T-helper 1 cell treated with Interleukin-12 subunit alpha and Interleukin-12 subunit beta and Interleukin-4 antibody, amounts not matched to agents 30 ng/mL and 1 ng/mL, for 36 hours (primary cell): Measurements from ENCODE around the gene HMBS. TPM values are rescaled to one million over a fixed set of nuclear protein-coding genes. Genes with fewer than 3 reads are reported as not detected.

Experiments
- intact Hi-C: fragments of 100-400 bp; cut with micrococcal nuclease; formaldehyde crosslinking; loops from one replicate; pipeline ENCODE4 v1.15.1; 2024
- total RNA-seq: library from RNA; stranded (reverse); gene quantifications from 2 replicates; pipeline ENCODE4 v1.2.3, GENCODE V29; 2022

Gene HMBS
- total RNA-seq, 1 donor from 2014 or later, result 24.6 TPM

DNA sequence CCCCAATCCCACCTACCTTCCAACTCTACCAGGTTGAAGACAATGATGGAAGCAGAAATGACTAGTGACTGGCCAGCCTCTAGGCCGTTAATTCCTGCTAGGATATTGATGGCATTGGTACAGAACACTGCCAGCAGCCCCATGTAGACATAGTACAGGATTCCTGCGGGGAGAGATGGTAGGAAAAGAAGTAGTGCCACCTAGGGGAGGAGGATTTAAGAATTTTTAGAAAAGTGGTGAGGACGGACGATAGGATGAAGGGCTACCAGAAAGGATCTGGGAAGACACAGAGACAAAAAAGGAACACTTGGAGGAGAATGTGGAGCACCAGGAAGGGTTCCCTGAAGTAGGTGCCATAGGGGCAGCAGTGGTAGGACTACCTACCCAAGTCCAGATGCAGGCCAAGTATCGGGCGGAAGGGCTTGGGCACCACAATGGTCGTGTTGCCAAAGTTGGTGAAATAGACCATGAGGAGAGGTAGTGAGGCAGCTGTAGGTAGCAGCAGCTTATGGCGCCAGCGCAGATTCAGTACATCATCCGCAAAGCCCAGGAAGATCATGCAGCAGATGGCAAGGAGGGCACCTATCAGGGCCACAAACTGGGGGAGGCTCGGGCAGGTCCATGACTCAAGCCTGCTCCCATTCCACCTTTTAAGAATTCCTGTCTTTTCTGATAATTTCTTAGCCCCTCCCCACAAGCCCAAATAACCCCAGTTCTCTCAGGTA, 15.7 kb downstream of the HMBS start:
- intact Hi-C loops, result loop anchor here (2.0 to 5.0 kb wide), 3 partner anchors 68 to 663 kb away; partner anchors contain the start of genes BCL9L, KMT2A and NLRX1

DNA sequence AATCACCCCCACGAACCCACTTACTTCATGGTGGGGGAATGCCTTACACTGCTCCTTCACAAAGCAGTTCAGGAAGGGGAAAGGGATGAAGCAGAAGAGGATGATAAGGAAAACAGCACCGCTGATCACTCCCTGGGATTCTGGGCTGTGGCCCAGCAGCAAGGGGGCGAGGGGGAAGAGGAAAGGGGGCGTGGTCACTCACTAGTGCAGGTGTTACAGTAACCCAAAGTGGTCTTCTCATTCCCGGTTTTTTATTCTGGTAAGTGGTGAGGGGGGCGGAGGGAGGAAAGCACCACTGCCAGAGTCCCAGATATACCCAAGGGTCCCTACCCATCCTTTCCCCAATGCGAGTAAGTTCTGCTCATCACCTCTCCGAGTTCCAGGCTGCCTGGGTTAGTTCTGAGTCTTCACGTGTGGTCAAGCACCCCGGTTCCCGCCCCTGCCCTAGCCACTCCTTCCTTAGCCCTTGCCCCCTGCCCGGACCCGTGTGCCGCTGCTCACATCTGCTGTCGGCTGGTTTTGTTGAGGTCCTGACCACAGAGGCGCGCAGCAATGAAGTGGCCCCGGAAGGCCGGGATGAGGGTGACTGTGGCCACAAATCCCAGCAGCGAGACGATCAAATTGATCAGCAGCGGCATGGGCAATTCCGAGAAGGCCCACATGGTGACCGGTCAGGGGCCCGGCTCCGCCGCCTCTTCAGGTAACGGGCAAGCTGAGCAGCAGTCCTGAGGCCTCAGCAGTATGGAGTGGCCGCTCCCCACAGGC, 16.5 kb downstream of the HMBS start:
- intact Hi-C loops, result loop anchor here (1.0 to 5.0 kb wide), 7 partner anchors 44 to 664 kb away; partner anchors contain the start of genes BCL9L, CENATAC, HYOU1 and KMT2A

DNA sequence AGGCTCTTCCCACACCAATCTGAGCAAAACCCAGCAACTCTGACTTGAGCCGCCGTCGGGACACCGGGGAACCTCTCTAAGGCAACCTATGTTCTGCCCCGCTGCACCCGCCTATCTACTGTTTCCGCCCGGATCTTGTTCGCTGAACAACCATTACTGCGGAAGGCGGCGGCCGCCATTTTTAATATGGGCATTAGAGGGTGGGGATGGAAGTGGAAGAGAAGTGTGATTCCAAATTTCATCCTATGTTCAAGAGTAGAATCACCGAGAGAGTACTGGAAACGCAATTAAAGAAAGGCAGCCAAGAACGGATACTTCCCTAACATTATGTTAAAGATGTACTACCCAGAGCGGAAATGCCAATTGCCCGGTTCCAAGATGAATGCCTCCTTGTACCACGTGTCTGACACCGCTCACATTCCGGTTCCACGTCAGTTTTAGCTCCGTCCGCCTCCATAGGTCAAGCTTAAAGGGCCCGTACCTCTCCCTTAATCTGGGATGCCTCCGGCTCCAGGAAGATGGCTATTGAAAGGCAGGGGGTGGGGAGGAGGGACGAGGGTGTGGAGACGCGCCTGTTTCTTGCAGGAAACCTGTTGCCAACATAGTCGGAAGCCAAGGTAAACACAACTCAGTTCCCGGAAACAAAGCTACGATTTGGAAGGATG, 17.2 kb downstream of the HMBS start, which contains the start of gene DPAGT1:
DPAGT1 (minus strand) TSS at position 95 of the 665 bp plus-strand sequence. CDS start 198 bp downstream, outside the sequence.
- intact Hi-C loops, result loop anchor here (1.0 to 5.0 kb wide), 12 partner anchors 8 to 665 kb away; partner anchors contain the start of genes BCL9L, CENATAC, HINFP and HYOU1

DNA sequence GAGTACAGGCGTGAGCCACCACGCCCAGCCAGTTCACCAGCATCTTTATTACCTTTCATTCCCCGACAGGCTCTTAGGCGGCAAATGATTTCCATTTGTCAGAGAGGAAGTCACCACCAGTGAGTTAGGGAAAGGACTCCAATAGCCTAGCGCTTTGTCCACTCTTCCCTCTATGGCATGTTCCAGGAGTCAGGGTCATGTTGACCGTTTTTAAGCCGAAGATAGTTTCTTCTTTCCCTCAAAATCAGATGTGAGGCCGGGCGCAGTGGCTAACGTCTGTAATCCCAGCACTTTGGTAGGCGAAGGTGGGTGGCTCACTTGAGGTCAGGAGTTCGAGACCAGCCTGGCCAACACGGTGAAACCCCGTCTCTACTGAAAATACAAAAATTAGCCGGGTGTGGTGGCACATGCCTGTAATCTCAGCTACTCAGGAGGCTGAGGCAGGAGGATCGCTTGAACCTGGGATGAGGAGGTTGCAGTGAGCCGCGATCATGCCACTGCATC, 18.5 kb downstream of the HMBS start:
- intact Hi-C loops, result loop anchor here (5.0 kb wide), 2 partner anchors 176 to 666 kb away; partner anchors contain the start of genes BCL9L and KMT2A

DNA sequence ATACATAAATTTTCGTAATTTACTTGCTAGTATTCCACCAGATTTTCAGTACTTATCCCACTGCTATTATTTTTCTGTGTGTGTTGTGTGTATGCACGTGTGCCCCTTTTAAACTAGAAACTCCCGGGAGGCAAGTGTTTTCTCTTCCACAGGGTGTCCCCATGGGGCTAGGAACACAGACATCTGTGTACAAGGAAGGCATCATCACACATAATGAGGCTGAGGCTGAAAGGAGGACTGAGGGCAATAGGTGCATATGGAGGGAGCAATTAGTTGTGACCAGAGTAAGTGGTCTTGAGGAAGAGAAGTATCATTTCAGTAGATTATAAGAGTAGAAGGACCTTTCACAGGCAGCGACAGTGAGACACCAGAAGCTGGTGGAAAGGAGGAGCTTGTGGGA, 19.1 kb downstream of the HMBS start:
- intact Hi-C loops, result loop anchor here (5.0 kb wide), 2 partner anchors 176 to 666 kb away; partner anchors contain the start of genes BCL9L and KMT2A

DNA sequence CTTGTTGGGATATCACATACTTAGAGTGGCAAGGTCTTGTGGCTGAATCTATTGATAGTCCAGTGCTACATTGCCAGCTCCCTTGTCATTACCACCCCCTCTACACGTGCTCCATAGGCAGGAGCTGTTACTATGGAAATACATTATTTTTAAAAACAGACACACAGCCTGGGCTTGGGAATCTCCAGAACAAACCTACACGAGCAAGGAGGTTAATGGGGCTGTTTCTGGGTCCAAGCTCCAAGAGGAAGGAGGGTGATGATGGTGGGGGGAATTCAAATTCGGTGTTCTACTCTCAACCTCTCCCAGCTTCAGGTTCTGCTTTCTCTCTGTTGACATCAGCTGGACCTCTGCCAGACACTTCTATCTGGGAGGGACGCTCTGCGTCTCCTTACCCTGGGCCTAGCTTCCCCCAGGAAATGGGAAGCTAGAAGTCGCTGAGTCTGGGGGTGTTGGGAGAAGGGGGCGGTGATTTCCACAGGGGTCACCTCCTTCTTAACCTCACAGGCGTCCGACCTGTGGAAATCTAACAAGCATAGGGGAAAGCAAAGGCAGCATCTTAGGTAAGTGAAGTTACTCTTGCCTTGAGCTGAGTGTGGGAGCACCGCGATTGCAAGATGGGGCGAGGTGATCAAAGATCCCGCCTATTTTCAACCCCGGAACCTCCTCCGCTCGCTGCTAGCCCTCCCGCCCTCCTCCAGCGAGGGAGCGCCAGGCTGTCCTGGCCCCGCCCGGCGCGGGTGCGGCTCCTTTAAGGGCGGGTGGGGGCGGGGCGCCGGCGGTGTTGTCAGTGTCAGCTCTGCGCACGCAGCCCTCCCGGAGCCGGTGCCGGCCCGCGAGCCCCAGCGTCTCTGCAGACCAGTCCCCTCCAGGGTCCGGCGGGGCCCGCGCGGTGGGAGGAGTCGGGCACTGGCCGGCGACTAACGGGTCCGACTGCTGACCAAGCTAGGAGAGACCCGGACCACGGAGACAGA, 22.2 kb downstream of the HMBS start, which contains the start of gene C2CD2L:
C2CD2L (plus strand) TSS at position 781 of the 974 bp plus-strand sequence. CDS start 398 bp downstream, outside the sequence.
- intact Hi-C loops, result loop anchor here (1.0 to 5.0 kb wide), 8 partner anchors 8 to 315 kb away; partner anchors contain the start of genes DDX6, HINFP, RNF26 and RPS25

DNA sequence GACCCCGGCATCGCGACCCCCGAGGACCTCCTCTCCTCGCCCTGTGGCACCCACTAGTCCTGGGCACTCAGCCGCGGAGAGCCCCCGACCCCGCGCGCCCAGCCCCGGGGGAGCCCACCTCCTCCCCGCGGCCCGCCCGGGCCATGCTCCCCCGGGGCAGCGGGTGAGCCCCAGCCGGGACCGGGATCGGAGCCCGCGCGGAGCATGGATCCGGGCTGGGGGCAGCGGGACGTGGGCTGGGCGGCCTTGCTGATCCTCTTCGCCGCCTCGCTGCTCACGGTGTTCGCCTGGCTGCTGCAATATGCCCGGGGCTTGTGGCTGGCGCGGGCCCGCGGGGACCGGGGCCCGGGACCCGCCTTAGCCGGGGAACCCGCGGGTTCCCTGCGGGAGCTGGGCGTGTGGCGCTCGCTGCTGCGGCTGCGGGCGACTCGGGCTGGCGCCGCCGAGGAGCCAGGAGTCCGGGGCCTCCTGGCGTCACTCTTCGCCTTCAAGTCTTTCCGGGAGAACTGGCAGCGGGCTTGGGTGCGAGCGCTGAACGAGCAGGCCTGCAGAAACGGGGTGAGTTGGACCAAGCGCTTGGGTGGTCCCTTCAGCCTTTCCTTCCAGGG, 23.0 kb downstream of the HMBS start:
- intact Hi-C loops, result loop anchor here (1.0 to 5.0 kb wide), 8 partner anchors 8 to 315 kb away; partner anchors contain the start of genes DDX6, HINFP, RNF26 and RPS25

DNA sequence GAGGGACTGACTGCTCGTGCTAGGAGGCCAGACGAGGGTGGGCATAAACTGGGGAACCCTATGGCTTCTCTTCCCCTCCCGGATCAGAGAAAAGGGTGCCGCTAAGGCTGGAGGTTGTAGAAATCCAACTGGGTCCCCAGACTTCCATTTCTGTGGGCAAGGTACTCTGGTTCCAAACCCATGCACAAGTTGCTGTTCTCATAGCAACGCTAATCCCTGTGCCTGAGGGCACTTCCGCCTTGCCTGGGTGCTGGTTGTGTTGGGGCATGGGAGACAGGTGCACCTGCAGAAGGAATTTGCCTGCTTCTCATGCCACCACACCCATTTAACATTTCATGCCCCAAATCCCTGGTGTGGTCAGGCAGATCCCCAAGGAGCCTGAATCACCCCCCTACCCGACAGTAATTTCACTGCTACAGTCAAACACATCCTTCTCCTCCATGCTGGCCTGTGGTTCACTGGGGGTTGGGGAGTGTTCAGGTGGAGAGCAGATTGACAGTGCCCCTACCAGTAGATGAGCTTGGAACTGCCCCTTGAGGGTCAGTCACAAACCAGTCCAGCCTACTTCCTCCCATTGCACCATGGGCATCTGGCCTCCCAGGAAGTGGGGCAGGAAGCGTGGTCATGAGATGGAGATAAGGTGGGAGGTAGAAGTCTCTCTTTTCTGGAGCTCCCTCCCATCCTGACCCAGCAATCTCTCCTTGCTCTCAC, 23.6 kb downstream of the HMBS start:
- intact Hi-C loops, result loop anchor here (5.0 kb wide), 2 partner anchors 154 to 316 kb away; partner anchors contain the start of gene DDX6

DNA sequence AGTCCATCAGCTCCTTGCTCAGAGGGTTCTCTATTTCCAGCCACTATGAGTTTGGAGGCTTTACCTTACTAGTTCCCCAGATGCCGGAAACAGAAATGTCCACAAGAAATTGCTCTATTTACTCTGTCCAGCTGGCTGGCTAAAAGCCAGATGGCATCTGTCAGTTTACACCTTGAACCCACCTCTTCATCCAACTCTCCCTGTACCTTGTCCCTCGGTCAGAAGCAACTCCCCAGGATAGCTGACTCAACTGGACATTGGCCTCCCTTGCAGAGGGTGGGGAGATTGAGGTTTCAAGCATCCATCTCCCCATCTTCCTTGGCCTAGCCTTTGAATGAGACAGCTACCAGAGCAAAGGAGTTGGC, 24.2 kb downstream of the HMBS start:
- intact Hi-C loops, result loop anchor here (5.0 kb wide), 2 partner anchors 153 to 317 kb away; partner anchors contain the start of gene DDX6

DNA sequence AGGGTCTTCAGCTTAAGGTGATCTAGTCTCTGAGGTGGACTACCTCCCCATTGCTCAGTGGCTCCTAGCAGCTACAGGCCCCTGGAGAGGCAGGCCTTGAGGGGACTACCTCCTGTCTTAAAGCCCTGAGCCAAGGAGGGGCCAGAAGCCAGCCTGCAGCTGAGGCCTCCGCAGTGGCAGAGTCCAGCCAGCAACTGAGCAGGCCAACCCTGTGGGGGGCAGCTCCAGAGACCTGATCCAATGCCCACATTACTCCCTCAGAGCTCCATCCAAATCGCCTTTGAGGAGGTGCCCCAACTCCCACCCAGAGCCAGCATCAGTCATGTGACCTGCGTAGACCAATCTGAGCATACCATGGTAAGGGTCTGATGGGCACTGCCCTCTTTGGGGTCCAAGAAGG, 25.2 kb downstream of the HMBS start:
- intact Hi-C loops, result loop anchor here (5.0 kb wide), 2 partner anchors 152 to 318 kb away; partner anchors contain the start of gene DDX6

DNA sequence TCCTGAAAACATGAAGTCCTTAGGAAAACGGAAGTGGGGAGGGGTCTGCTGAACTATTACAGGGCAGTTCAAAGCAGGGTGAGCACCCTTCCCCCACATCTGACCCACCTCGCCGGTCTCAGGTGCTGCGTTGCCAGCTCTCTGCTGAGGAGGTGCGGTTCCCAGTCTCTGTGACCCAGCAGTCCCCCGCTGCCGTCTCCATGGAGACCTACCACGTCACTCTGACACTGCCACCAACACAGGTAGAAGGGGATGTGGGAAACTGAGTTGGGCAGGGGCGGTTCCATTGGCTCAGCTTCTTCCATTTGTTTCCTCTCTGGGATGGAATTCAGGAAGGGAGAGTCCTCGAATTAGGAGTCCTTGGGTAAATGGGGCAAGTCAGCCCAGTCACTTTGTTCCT, 25.8 kb downstream of the HMBS start:
- intact Hi-C loops, result no loop called here

DNA sequence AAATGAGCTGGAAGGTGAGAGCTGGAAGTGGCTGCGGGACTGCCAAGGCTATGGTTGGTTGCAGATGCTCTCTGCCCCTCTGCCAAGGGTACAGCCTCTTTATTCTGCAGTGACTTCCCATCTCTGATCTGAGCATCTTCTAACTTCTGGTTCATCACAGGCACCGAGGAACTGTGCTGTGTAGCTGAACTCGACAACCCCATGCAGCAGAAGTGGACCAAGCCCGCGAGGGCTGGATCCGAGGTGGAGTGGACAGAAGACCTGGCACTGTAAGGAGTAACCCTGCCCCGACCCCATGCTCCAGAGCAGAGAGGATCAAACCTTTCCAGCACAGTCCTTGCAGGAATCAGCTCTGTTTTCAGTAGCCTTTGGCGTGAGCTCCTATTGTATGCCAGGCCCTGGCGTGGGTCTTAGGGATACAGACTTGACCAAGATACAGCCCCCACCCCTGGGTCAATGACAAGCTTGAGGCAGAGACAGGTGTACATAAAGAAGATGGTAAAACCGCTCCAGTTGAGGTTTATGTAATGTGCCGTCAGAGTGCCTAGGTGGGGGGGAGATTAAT, 26.8 kb downstream of the HMBS start:
- intact Hi-C loops, result no loop called here

DNA sequence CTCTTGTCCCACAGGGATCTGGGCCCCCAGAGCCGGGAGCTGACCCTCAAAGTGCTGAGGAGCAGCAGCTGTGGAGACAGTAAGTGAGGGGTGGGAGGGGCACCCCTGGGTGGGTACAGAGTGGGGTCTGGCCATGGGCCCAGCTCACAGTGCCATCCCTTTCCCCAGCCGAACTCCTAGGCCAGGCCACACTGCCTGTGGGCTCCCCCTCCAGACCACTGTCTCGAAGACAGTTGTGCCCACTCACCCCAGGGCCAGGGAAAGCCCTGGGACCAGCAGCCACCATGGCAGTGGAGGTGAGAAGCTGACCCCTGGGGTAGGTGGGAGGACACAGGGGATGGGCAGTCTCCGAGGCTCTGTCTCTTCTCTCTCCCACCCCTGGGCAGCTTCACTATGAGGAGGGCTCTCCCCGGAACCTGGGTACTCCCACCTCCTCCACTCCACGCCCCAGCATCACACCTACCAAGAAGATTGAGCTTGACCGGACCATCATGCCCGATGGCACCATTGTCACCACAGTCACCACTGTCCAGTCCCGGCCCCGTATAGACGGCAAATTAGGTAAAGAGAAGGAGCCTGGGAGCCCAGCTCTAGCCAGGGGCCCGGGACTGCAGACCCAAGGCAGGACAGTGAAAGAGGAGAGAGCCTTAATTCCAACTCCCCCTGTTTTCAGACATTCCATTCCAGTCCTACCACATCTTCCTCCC, 27.8 kb downstream of the HMBS start:
- intact Hi-C loops, result no loop called here

DNA sequence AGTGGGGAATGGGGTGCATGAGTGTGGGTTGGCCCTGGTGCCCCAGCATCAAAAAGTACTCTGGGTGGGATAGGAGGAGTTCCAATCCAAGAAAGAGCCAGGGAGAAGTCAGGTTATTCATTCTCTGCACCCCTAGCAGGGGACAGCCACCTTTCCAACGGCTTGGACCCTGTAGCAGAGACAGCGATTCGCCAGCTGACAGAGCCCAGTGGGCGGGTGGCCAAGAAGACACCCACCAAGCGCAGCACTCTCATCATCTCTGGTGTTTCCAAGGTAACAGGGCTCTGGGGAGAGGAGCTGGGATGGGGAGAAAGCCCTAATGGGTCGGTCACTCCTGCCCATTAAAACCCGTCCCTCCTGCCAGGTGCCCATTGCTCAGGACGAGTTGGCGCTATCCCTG, 29.0 kb downstream of the HMBS start:
- intact Hi-C loops, result no loop called here

DNA sequence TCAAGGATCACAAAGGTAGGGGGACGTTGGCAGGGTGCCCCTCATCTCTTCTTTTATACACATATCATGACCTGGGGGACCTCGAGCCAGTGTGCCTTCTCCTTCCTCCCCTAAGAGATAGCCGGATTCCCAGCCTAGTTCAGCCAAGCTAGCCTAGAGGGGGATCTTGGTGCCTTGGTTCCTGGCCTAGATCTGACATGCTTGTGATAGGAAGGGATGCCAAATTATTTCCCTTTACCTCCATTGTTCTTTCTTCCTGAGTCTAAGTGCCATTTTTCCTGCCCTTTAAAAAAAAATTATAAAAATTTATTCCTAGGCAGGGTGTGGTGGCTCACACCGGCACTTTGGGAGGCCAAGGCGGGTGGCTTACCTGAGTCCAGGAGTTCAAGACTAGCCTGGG, 29.7 kb downstream of the HMBS start:
- intact Hi-C loops, result no loop called here

DNA sequence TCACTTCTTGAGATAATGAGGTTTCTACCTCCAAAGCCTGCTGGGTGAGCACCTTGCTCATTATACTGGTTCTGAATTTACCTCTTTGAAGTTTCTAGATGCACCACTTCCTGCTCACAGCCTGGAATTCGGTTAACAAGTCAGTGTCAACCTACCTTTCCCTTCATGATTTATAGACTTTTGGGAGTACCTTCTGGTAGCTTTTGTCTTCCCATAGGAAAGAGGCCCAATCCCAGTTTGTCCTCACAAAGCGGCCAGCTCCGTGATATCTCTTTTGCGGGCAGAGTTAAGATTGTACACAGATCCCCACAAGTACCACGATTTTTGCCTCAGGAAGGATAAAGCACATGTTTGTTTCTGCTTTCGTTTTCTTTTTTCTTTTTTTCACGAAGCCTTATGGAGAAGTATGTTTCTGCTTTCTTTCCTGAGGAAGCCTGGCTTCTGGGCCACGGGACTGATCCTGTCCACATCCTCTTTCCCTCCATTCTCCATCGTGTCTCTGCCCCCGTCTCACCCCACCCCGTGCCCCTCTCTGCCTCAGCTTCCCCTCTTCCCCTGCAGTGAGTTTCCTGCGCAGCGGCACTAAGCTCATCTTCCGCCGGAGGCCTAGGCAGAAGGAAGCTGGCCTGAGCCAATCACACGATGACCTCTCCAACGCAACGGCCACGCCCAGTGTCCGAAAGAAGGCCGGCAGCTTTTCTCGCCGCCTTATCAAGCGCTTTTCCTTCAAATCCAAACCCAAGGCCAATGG, 31.0 kb downstream of the HMBS start:
- intact Hi-C loops, result loop anchor here (1.0 kb wide), 1 partner anchor 8 kb away; the partner anchor contains the start of gene C2CD2L

DNA sequence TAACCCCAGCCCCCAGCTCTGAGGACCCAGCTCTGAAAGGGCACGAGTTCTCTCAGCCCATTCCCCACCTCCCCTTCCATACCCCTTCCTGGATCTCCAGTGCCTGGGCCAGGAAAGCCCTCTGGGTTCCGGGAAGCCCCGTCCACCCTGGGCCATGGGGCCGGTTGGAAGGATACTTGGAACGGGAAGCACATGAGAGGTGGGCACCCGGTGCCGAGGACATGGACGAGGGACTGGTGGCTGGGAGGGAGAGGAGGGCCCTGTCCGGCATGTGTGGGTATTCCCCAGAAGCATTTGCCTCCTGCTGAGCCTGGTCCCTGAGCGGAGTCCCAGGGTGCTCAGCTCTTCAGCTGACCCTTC, 31.5 kb downstream of the HMBS start:
- intact Hi-C loops, result no loop called here
